Uterus (tissue), 2 donors: ENCODE measurements around the gene SRPRA.

Experiments
- POLR2A ChIP-seq, 2 donors: fragments of 450-650 bp; IDR thresholded peaks; one replicate each; pipeline ENCODE4 v1.6.1; 2016; ENCODE audit warnings: antibody characterized with exemption in 2 of 2, mild to moderate bottlenecking in 1 of 2, moderate library complexity in 1 of 2
- TF ChIP-seq, protein P1 (sequence below), 4 experiments: fragments of 200-600 bp in 2 of 4; fragments of 450-650 bp in 2 of 4; sonication (generic) in 2 of 4; IDR thresholded peaks; one replicate each; pipeline ENCODE4 v1.5.1; 2016 to 2019; ENCODE audit warnings: antibody characterized with exemption in 4 of 4, mild to moderate bottlenecking in 2 of 4, moderate library complexity in 1 of 4

DNA sequence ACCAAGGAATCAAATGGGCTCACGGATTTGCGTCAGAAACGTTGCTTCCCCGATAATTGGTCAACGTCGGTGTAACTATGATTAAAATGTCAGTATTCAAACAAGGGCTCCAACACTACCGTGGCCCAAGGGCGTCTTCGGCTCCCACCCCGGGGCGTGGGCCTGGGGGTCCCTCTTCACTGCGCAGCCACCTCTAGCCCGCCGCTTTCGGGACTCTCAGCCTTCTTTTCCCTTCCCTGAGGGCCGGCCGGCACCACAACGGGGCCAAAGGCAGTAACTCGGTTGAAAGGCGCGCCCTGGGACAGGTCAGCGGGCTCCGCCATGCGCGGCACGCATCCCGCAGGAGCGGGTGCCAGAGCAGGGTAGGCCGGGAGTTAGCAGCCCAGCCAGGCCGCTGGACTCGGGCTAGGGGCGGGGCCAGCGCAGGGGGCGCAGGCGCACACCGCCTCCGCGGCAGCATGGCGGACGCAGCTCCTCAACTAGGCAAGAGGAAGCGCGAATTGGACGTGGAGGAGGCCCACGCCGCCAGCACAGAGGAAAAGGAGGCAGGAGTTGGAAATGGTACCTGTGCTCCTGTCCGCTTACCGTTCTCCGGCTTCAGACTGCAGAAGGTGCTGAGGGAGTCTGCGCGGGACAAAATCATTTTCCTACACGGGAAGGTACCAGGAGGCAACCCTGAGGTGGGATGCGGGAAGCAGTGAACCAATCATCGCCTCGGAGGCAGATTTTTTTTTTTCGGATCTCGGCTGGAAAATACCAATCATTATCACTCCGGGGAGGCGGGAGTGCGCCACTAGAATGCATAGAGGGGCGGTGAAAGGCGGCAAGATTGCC lies 35.1 kb upstream of the SRPRA start, which contains the start of gene DCPS:
- peak in 1 of 2 donors; percentile 76 for TF ChIP-seq POLR2A (IDR thresholded peaks at IDR 0.05)
- TF ChIP-seq, protein P1, sequence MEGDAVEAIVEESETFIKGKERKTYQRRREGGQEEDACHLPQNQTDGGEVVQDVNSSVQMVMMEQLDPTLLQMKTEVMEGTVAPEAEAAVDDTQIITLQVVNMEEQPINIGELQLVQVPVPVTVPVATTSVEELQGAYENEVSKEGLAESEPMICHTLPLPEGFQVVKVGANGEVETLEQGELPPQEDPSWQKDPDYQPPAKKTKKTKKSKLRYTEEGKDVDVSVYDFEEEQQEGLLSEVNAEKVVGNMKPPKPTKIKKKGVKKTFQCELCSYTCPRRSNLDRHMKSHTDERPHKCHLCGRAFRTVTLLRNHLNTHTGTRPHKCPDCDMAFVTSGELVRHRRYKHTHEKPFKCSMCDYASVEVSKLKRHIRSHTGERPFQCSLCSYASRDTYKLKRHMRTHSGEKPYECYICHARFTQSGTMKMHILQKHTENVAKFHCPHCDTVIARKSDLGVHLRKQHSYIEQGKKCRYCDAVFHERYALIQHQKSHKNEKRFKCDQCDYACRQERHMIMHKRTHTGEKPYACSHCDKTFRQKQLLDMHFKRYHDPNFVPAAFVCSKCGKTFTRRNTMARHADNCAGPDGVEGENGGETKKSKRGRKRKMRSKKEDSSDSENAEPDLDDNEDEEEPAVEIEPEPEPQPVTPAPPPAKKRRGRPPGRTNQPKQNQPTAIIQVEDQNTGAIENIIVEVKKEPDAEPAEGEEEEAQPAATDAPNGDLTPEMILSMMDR (IDR thresholded peaks at IDR 0.05) = peak in 1 of 4 experiments; percentile 25
